PC-9 (cell line): ENCODE data around the gene GDPGP1. TPM values are rescaled to one million over a fixed set of nuclear protein-coding genes. Genes with fewer than 3 reads are reported as not detected.

Experiments used
- BruUV-seq: library from RNA; stranded (reverse); fragments of 400-500 nt; replicated peaks from 2 replicates; lab custom pipeline; 2021; lab: Mats Ljungman, UMichigan
- CTCF ChIA-PET: fragments of 300-600 bp; sonication (Branson Sonifier 250); formaldehyde crosslinking; loops from one replicate; lab custom pipeline; 2022; ENCODE audit warnings: antibody characterized with exemption; lab: Charles Lee
- POLR2A ChIA-PET: fragments of 300-600 bp; sonication (Branson Sonifier 250); formaldehyde crosslinking; loops from one replicate; lab custom pipeline; 2022; ENCODE audit warnings: antibody characterized with exemption; ENCODE audit not compliant: unreplicated experiment; lab: Charles Lee
- DNase-seq, 2 experiments: peaks; one replicate each; pipeline versions ENCODE4 v3.0.0 to v3.0.0-alpha.2; 2015 to 2022; ENCODE audit warnings: mixed read lengths in 1 of 2
- H2AFZ ChIP-seq: fragments of 200-600 bp; sonication (generic); 2 replicates; pipeline ENCODE4 v1.8.1; 2017; ENCODE audit warnings: antibody characterized with exemption
- H3F3A ChIP-seq: fragments of 200-600 bp; sonication (generic); 2 replicates; pipeline ENCODE4 v1.8.1; 2017; ENCODE audit warnings: antibody characterized with exemption, mild to moderate bottlenecking, low read depth; ENCODE audit not compliant: insufficient read depth
- H3K27ac ChIP-seq: fragments of 200-600 bp; sonication (generic); 2 replicates; pipeline ENCODE4 v1.6.1; 2016; ENCODE audit warnings: mixed run types
- H3K27me3 ChIP-seq: fragments of 200-600 bp; sonication (generic); 2 replicates; pipeline ENCODE4 v1.6.1; 2016; ENCODE audit warnings: low read depth, mixed run types; ENCODE audit not compliant: insufficient read depth
- H3K36me3 ChIP-seq: fragments of 200-600 bp; sonication (generic); 2 replicates; pipeline ENCODE4 v1.6.1; 2016; ENCODE audit warnings: low read depth, mixed run types
- H3K4me1 ChIP-seq: fragments of 200-600 bp; sonication (generic); replicated peaks from 2 replicates; pipeline ENCODE4 v1.6.1; 2016; ENCODE audit warnings: mixed run types; ENCODE audit not compliant: insufficient read depth
- H3K4me2 ChIP-seq: fragments of 200-600 bp; sonication (generic); 2 replicates; pipeline ENCODE4 v1.6.1; 2017; ENCODE audit warnings: mixed run types
- H3K4me3 ChIP-seq: fragments of 200-600 bp; sonication (generic); 2 replicates; pipeline ENCODE4 v1.6.1; 2016; ENCODE audit warnings: mixed run types
- H3K79me2 ChIP-seq: fragments of 200-600 bp; sonication (generic); 2 replicates; pipeline ENCODE4 v1.6.1; 2017; ENCODE audit warnings: low read depth, mixed run types
- H3K9me2 ChIP-seq: fragments of 200-600 bp; sonication (generic); 2 replicates; pipeline ENCODE4 v1.8.1; 2017; ENCODE audit warnings: mild to moderate bottlenecking; ENCODE audit not compliant: insufficient read depth
- H3K9me3 ChIP-seq: fragments of 200-600 bp; sonication (generic); 2 replicates; pipeline ENCODE4 v1.8.1; 2016; ENCODE audit warnings: low read depth; ENCODE audit not compliant: insufficient read depth
- H4K20me1 ChIP-seq: fragments of 200-600 bp; sonication (generic); 2 replicates; pipeline ENCODE4 v1.8.1; 2017; ENCODE audit not compliant: insufficient read depth
- CTCF ChIP-seq: fragments of 200-600 bp; sonication (generic); conservative IDR thresholded peaks from 2 replicates; pipeline ENCODE4 v1.6.1; 2017; ENCODE audit warnings: mixed run types, antibody characterized with exemption, mild to moderate bottlenecking, moderate library complexity
- EZH2 ChIP-seq: fragments of 200-600 bp; sonication (generic); IDR thresholded peaks from 2 replicates; pipeline ENCODE4 v1.8.0; 2017; ENCODE audit warnings: antibody characterized with exemption, low read depth
- intact Hi-C: fragments of 100-400 bp; cut with micrococcal nuclease; formaldehyde crosslinking; loops from one replicate; pipeline ENCODE4 v1.10.0; 2022; ENCODE audit not compliant: unreplicated experiment
- total RNA-seq: library from RNA; stranded (reverse); gene quantifications from 2 replicates; pipeline ENCODE4 v1.2.3, GENCODE V29; 2021

GDPGP1 gene
- total RNA-seq, 1 experiment from 2014 or later: 7.6 TPM

GRCh38 chr15:90294601-90295269, 60.7 kb downstream of the GDPGP1 start:
- Histone ChIP-seq H2AFZ (no peak overlapping the region), H3F3A (peaks cover 2% of the 10 kb centered on the region; the same call in 1 of the 2 replicates), H3K36me3 (no peaks in the 10 kb centered on the region), H3K27ac (no peak overlapping the region), H3K4me3 (no peak overlapping the region), H3K4me1 (peaks cover 4% of the 10 kb centered on the region; the same call in 1 of the 2 replicates), H3K4me2 (no peak overlapping the region), H3K79me2 (no peaks in the 10 kb centered on the region), H3K9me3 (no peaks in the 10 kb centered on the region), H4K20me1 (no peaks in the 10 kb centered on the region), H3K9me2 (no peaks in the 10 kb centered on the region), H3K27me3 (no peaks in the 10 kb centered on the region)
- ChIA-PET POLR2A (no interaction called here), CTCF (no interaction called here)
- intact Hi-C loops: no loop called here
- BruUV-seq: no TSS peak
- no peak for TF ChIP-seq CTCF
- no peak for TF ChIP-seq EZH2
- no peak for DNase-seq

GRCh38 chr15:90295270-90295648, 61.2 kb downstream of the GDPGP1 start:
- H3K9me2 ChIP-seq: no peaks in the 10 kb centered on the region
- no peaks in the 10 kb centered on the region for H3K9me3 ChIP-seq
- intact Hi-C loops: no loop called here
- no peak for DNase-seq
- peaks cover 2% of the 10 kb centered on the region; the same call in 1 of the 2 replicates for H3F3A ChIP-seq
- no TSS peak for BruUV-seq
- TF ChIP-seq CTCF (no peak), EZH2 (no peak)
- H2AFZ ChIP-seq: no peak overlapping the region
- H3K79me2 ChIP-seq: no peaks in the 10 kb centered on the region
- CTCF ChIA-PET: no interaction called here
- no peak overlapping the region for H3K27ac ChIP-seq
- POLR2A ChIA-PET: no interaction called here
- no peak overlapping the region for H3K4me2 ChIP-seq
- H3K27me3 ChIP-seq: no peaks in the 10 kb centered on the region
- H3K4me3 ChIP-seq: no peak overlapping the region
- no peaks in the 10 kb centered on the region for H4K20me1 ChIP-seq
- H3K4me1 ChIP-seq: peaks cover 4% of the 10 kb centered on the region; the same call in 1 of the 2 replicates
- no peaks in the 10 kb centered on the region for H3K36me3 ChIP-seq

Other genes with a start within 250 kb of the GDPGP1 start
- 23.4 and 25.2 TPM in 2 replicates for gene ZNF710, start 232.9 kb upstream of the GDPGP1 start, total RNA-seq
- 87.9 and 96.7 TPM in 2 replicates for gene IDH2, start 131.7 kb upstream of the GDPGP1 start, total RNA-seq
- gene SEMA4B, start 32.9 kb upstream of the GDPGP1 start, total RNA-seq: 63.6 and 70.7 TPM in 2 replicates
- gene CIB1, start 268 bp upstream of the GDPGP1 start, total RNA-seq: 113 and 127 TPM in 2 replicates
- 0.93 and 0.96 TPM in 2 replicates for gene TTLL13, start 15.3 kb downstream of the GDPGP1 start, total RNA-seq
- 57.4 TPM in 2 replicates for gene NGRN, start 31.5 kb downstream of the GDPGP1 start, total RNA-seq
- gene ZNF774, start 118.1 kb downstream of the GDPGP1 start, total RNA-seq: 6.2 and 6.3 TPM in 2 replicates
- gene IQGAP1, start 154.0 kb downstream of the GDPGP1 start, total RNA-seq: 113 and 164 TPM in 2 replicates